ENCODE results near the gene ATP6V0A1.

DNA sequence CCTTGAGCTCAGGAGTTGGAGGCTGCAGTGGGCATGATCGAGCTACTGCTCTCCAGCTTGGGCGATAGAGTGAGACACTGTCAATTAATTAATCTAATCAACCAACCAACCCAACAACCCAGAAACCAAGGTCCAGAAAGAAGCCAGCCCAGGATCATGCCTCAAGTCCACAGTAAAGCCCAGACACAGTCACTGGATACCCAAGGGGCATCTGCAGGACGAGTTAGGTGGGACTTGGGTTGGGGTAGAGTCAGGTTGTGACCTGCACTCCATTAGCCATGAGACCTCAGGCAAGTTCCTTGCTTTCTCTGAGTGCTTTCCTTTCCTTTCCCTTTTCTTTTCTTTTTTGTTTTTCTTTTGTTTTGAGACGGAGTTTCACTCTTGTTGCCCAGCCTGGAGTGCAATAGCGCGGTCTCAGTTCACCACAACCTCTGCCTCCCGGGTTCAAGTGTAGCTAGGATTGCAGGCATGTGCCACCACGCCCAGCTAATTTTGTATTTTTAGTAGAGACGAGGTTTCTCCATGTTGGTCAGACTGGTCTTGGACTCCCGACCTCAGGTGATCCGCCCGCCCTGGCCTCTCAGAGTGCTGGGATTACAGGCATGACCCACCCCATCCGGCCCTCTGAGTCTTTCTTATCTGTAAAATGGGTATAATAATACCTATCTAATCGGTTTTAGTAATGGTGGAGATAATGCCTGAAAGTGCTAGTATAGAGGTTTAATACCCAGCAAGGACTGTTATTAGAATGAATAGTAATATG, 90.5 kb downstream of the ATP6V0A1 start:
- no peak for TF ChIP-seq POLR2A (IDR thresholded peaks at IDR 0.05)
- TF ChIP-seq, protein P1, sequence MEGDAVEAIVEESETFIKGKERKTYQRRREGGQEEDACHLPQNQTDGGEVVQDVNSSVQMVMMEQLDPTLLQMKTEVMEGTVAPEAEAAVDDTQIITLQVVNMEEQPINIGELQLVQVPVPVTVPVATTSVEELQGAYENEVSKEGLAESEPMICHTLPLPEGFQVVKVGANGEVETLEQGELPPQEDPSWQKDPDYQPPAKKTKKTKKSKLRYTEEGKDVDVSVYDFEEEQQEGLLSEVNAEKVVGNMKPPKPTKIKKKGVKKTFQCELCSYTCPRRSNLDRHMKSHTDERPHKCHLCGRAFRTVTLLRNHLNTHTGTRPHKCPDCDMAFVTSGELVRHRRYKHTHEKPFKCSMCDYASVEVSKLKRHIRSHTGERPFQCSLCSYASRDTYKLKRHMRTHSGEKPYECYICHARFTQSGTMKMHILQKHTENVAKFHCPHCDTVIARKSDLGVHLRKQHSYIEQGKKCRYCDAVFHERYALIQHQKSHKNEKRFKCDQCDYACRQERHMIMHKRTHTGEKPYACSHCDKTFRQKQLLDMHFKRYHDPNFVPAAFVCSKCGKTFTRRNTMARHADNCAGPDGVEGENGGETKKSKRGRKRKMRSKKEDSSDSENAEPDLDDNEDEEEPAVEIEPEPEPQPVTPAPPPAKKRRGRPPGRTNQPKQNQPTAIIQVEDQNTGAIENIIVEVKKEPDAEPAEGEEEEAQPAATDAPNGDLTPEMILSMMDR (IDR thresholded peaks at IDR 0.05): no peak
